DMS 273 (cell line): ENCODE measurements around the gene TERT.

Source experiments
- DNase-seq: peaks from one replicate; lab custom pipeline; 2025; ENCODE audit not compliant: unreplicated experiment; lab: John Stamatoyannopoulos, UW

The TERT gene

DNA sequence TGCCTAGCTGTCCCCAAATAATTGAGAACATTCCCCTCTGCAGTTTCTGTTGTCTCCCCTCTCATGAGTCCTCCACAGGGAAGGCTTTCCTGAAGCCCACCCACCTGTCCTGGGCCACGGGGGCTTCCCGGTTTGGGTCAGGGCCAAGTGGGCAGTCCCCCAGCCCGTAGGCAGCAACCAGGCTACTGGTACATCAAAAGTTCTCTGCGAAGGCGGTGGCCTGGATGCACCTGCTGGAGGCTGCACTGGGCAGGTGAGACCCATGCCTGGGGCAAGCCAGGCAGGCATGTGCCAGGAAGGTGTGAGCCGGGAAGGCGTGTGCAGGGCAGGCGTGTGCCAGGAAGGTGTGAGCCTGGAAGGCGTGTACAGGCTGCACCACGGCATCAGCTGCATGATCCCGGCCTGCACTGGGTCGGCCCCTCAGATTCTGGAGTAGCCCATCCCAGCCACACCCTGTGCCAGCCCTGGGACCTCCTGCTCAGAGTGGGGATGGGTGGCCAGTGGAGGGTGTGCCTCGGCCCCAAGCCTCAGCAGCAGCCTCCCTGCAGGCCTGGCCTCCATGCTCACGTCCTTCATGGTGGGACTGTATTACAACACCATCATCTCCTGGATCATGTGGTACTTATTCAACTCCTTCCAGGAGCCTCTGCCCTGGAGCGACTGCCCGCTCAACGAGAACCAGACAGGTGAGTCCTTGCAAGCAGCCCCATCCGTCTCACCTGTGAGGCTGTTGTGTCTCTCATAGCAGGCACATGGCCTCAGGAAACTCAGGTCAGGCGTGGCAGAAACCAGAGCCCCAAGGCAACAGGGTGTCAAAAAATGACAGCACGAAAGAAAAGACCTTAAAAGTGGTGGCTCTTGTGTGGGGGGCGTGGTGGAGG lies 84.7 kb downstream of the TERT start:
- DNase-seq = no peak

DNA sequence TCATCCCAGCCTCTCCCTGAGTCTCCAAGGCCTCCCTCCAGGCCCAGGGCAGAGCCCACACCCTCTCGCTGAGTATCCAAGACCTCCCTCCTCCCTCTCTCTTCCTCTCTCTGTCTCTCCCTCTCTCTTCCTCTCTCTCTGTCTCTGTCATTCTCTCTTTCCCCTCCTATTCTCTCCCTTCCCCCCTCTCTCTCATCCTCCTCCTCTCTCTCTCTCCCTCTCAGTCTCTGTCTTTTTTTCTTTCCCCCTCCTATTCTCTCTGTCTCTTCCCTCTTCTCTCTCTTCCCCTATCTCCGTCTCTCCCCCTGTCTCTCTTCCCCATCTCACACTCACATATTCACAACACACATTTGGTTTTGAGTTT lies 85.4 kb downstream of the TERT start:
- no peak for DNase-seq

GRCh38 chr5:1208743-1209488 lies 86.0 kb downstream of the TERT start:
- no peak for DNase-seq

DNA sequence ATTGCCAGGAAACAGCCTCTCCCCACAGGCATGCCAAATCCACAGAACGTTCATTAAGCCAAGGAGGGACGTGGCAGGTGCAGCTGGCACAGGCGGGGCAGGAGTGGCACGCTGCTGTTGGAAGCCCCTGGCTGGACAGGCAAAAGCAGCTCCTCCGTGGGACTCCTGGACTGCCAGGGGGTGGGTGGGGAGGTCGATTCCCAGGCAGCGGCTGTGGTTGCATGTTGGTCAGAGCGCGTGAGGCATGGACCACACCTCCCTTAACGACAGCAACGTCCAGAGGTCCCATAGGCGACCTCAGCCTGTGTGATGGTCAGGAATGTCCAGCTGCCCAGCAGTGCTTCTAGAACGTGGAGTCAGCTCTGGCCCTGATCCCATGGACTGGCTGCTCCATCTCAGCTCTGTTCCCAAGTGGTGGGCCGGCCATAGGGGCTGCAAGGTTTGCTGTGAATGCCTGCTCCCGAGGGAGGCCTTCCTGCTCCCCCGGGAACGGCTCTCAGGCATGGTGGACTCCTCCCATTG lies 86.6 kb downstream of the TERT start:
- no peak for DNase-seq

DNA sequence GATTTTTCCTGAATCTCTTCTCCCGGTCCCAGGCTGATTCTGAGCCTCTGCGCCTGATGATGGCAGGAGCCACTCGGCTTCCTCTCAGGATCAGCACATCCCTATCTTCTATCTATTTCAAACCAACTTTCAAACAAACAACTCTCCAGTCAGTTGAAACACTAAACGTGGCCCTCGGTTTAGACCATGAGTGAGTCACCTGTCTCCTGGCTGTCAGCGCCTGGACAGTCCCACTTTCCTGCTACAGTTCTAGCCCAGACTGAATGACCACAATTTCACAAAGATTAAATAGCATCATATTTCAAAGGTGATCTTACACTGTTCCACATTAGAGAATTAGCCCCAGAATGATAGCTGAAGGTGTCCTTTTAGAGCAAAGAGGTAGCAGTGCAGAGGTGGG lies 87.3 kb downstream of the TERT start:
- no peak for DNase-seq

GRCh38 chr5:1206521-1207412 lies 88.1 kb downstream of the TERT start:
- DNase-seq = no peak

DNA sequence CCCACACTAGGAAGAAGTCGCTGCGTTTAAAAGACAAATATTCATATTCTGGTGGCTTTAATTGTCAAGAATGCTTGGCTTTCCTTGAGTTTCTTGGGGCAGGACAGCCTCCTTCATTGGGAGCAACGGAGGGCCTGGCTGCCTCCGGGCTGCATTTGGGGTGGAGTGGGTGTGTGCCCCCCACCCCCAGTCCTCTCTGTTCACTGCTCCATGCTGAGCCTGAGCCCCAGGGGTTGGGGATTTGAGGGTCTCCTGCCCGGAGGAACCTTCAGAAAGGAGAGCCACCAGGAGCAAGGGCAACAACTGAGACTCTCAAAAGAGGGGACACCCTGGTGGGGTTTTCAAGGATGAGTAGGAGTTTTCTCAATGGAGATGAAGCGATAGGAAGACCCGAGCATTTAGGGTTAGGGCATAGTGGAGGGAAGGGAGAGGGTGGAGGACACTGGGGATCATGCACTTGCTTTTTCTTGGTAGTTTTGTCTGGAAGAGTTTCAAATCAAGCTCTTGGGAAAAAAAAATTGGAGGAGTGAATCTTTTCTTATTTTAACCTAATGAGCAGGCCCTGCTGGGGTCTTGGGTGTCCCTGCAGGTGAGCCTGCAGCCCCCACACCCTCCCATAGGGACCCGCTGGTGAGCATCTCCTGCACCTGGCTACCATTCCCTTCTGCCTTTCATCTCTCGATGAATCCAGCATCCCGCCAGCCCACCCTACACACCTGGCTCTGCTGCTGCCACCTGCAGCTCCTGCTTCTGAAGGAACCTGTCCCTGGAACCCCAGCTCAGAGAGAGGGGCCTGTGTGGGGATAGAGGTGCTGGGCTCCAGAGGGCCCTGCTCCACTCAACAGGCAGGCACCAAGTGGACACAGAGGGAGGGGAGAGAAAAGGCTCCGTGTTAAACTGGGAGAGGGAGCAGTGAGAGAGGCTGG lies 89.3 kb downstream of the TERT start:
- DNase-seq = no peak

DNA sequence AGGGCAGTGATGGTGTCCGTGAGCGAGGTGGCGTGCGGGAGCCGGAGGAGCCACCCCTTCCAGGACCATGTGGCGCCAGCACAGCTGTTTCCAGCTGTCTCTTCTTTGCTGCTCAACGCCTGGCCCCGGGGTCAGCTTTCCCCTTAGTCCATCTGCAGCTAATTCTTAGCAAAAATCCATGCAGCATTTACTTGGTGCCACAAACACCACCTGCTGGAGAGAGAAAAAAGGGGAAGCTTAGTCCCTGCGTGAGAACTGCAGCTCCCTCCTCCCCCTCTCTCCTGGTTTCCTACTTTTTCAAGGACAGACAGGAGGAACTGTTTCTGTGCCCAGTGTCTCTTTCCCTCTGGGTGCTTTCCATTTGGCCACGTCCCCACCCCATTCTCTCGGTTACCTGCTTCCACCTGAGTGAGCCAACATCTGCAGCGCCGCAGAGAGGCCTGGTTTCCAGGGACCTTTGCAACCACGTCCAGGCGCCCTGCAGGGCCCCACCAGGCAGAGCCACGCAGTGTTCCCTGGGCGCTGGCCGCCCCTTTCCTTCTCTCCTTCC lies 90.1 kb downstream of the TERT start:
- DNase-seq = peak; percentile 73

DNA sequence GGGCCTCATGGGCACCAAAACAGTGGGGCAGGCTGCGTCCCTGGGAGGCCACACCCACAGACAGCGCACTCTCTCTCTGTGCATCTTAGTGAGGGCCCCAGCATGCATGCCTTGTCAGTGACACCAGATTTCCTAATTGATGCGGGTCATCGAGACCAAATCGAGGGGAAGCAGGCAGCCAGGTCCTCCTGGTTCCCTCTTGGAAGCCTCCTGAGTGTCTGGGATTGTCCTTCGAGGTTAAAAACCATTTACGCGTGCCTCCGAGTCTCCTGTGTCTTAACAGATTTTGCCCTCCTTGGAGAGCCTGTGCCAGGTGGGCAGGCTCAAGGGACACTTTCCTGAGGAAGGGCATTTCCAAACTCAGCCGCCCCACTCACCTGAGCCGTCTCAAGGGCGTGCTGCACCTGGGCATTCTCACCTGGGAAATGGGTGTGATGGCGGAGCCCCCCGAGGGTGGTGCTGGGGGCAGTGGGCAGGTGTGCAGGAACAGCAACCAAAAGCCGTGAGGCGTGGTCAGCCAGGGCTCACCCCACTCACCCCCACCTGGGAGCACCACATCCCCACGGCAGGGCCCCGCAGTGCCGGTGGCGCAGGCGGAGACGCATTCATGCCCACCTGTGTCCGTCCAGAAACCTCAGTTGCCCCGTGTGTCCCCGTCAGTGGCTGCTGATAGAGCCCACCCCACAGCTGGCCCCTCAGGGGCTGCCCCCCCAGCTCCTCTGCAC lies 90.7 kb downstream of the TERT start:
- no peak for DNase-seq

DNA sequence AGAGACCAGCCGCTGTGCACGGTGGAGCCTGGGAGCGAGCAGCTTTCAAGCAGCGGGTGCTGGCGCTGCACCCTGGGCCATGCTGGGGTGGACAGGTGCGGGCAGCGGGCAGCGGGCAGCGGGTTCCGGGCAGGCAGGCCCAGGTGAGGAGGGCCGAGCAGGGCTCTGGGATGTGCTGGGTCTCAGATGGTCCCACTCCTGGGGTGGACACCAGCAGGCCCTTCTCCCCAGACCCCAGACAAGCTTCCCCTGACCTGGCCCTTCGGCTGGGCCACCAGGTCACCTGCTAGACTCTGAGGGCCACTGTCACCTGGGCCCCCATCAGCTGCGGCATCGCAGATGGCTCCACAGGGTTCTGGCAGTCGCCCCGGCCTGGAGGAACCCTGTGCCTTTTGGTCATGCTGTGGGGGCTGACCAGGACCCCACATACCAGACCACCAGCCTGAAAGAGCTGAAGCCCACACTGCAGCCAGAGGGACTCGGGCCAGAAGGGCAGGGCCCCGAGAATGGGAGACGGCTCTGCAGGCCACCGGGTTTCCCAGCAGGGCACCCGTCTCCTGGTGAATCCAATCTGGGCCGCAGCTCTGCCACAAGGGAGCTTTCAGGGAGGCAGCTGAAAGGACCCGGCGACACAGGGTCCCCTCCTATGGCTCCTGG lies 91.4 kb downstream of the TERT start:
- no peak for DNase-seq
